Dendritic cell treated with granulocyte-macrophage colony-stimulating factor and Interleukin-4, amounts not matched to agents 40 ng/mL and 50 ng/mL, for 4 days (primary cell): ENCODE measurements around the gene DNMBP.
A peak's percentile ranks its signal among the peaks of the same experiment; 100 is the strongest.
"Not testable (repeated sequence)": the region's sequence is repeated elsewhere in the genome, so short reads cannot be mapped to it uniquely, and the experiment has no call there.

Experiments
- H3K27ac Mint-ChIP-seq: one replicate; pipeline ENCODE4 v1.8.0; 2022; ENCODE audit warnings: mild to moderate bottlenecking, mixed read lengths
- H3K27me3 Mint-ChIP-seq: one replicate; pipeline ENCODE4 v1.8.0; 2022; ENCODE audit warnings: mild to moderate bottlenecking, mixed read lengths
- H3K36me3 Mint-ChIP-seq: one replicate; pipeline ENCODE4 v1.8.0; 2022; ENCODE audit warnings: low read depth, mixed read lengths
- H3K4me1 Mint-ChIP-seq: one replicate; pipeline ENCODE4 v1.8.0; 2022; ENCODE audit warnings: low read depth, mixed read lengths
- H3K4me3 Mint-ChIP-seq: one replicate; pipeline ENCODE4 v1.8.0; 2022; ENCODE audit warnings: mild to moderate bottlenecking, moderate library complexity, mixed read lengths
- H3K9me3 Mint-ChIP-seq: one replicate; pipeline ENCODE4 v1.8.0; 2022; ENCODE audit warnings: mixed read lengths
- intact Hi-C: fragments of 100-400 bp; cut with micrococcal nuclease; formaldehyde crosslinking; loops from one replicate; pipeline ENCODE4 v1.15.0; 2022

Gene DNMBP

DNA sequence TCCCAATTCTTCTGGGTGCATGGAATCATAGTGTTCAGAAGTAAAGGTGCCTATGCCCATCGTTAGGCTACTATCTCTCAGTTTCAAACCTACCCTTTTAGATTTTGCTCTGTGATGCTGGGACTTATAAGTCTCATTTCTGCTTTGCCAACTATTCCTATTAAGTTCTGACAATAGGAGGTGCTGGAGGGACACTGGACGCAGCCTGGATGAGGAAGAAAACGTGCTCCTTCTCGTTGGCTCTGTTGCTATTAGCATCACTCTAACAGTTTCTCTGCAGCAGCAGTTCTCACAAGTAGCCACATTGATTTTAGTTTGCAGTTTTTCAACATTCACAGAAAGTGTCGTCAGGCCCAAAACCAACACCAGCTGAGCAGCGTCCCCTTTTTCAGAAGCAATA is 154.9 kb downstream of the DNMBP start:
- Mint-ChIP-seq H3K27ac (no peak overlapping the region), H3K4me1 (no peaks in the 10 kb centered on the region), H3K27me3 (no peaks in the 10 kb centered on the region), H3K4me3 (no peak overlapping the region), H3K36me3 (no peaks in the 10 kb centered on the region), H3K9me3 (no peaks in the 10 kb centered on the region)
- intact Hi-C loops: no loop called here

DNA sequence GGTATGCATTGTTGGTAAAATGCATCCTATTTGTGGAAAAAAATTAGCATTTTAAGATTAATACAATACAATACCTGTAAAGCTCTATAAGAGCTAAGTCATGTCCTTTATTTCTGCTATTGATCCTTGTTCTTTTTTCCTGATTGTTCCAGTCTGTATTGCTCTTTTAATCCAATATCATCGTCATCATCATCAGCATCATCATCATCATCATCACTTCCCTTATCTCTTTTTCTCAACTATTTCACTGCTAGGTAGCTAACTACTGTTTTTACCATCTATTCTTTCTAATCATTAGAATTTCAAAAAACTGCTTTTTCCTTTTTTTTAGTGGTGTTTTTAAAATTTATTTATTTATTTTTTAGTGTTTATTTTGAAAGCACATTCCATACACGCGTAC is 156.1 kb downstream of the DNMBP start:
- no peaks in the 10 kb centered on the region for H3K36me3 Mint-ChIP-seq
- H3K9me3 Mint-ChIP-seq: no peaks in the 10 kb centered on the region
- no peaks in the 10 kb centered on the region for H3K4me1 Mint-ChIP-seq
- no peaks in the 10 kb centered on the region for H3K27me3 Mint-ChIP-seq
- H3K4me3 Mint-ChIP-seq: no peak overlapping the region
- intact Hi-C loops: no loop called here
- no peak overlapping the region for H3K27ac Mint-ChIP-seq

DNA sequence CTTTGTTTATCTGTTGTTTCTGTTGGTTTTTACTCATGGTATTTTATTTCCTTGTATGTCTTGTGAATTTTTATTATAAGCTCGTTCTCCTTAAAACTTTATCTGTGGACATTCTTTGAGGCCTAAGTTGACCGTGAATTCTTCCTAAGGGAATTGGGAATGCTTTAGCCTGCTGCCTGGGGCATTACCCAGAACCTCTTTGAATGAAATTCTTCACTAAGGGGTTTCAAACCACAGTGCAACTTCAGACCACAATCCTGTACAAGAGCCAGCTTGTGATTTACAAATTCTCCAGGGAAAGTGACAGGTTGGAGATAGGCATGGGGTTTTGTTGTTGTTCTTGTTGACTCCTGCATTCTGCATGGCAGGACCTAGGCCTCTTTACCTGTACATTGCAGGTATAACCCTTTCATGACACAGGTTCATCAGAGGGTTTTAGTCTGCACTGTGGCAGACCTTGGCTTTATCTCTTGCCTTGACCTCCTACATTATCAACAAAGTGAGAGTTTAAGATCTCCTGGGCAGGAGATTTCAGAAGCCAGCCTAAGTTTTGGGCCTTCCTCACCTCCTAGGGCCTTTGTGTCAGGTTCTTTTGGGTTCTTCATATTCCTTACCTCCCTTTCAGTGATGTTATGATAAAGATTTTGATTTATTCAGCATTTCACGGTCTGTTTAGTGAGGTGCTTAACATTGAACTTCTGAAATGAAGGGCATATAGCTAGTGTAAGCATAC is 157.1 kb downstream of the DNMBP start:
- H3K9me3 Mint-ChIP-seq: no peaks in the 10 kb centered on the region
- H3K4me1 Mint-ChIP-seq: no peaks in the 10 kb centered on the region
- no peak overlapping the region for H3K27ac Mint-ChIP-seq
- intact Hi-C loops: no loop called here
- no peaks in the 10 kb centered on the region for H3K36me3 Mint-ChIP-seq
- no peak overlapping the region for H3K4me3 Mint-ChIP-seq
- H3K27me3 Mint-ChIP-seq: no peaks in the 10 kb centered on the region

- Mint-ChIP-seq H3K4me1 (no peaks in the 10 kb centered on the region), H3K27me3 (peaks cover 3% of the 10 kb centered on the region), H3K9me3 (no peaks in the 10 kb centered on the region), H3K36me3 (no peaks in the 10 kb centered on the region), H3K4me3 (no peak overlapping the region), H3K27ac (no peak overlapping the region)
- intact Hi-C loops: no loop called here
Observed at GRCh38 chr10:99851825-99852224, 157.9 kb downstream of the DNMBP start.

GRCh38 chr10:99850767-99851340 is 158.9 kb downstream of the DNMBP start:
- intact Hi-C loops: no loop called here
- H3K36me3 Mint-ChIP-seq: no peaks in the 10 kb centered on the region

GRCh38 chr10:99850021-99850766 is 159.6 kb downstream of the DNMBP start:
- peaks cover 9% of the 10 kb centered on the region for H3K4me1 Mint-ChIP-seq
- intact Hi-C loops: no loop called here
- H3K27me3 Mint-ChIP-seq: peaks cover 4% of the 10 kb centered on the region
- no peak overlapping the region for H3K27ac Mint-ChIP-seq
- no peaks in the 10 kb centered on the region for H3K9me3 Mint-ChIP-seq
- H3K36me3 Mint-ChIP-seq: no peaks in the 10 kb centered on the region
- H3K4me3 Mint-ChIP-seq: no peak overlapping the region

More at GRCh38 chr10:99850767-99851340, 158.9 kb downstream of the DNMBP start:
- H3K27me3 Mint-ChIP-seq: peaks cover 4% of the 10 kb centered on the region
- H3K4me1 Mint-ChIP-seq: peaks cover 5% of the 10 kb centered on the region
- H3K4me3 Mint-ChIP-seq: no peak overlapping the region
- H3K27ac Mint-ChIP-seq: no peak overlapping the region
- H3K9me3 Mint-ChIP-seq: no peaks in the 10 kb centered on the region

GRCh38 chr10:99849536-99849935 is 160.2 kb downstream of the DNMBP start:
- H3K4me3 Mint-ChIP-seq: no peak overlapping the region
- no peaks in the 10 kb centered on the region for H3K36me3 Mint-ChIP-seq
- no peaks in the 10 kb centered on the region for H3K9me3 Mint-ChIP-seq

GRCh38 chr10:99849057-99849456 is 160.7 kb downstream of the DNMBP start:
- Mint-ChIP-seq H3K27me3 (peaks cover 4% of the 10 kb centered on the region), H3K9me3 (no peaks in the 10 kb centered on the region), H3K36me3 (no peaks in the 10 kb centered on the region), H3K4me1 (peaks cover 16% of the 10 kb centered on the region), H3K4me3 (no peak overlapping the region), H3K27ac (no peak overlapping the region)
- intact Hi-C loops: loop anchor here (5.0 kb wide), 1 partner anchor 118 kb away; no protein-coding TSS in a partner anchor

More at GRCh38 chr10:99849536-99849935, 160.2 kb downstream of the DNMBP start:
- Mint-ChIP-seq H3K27me3 (peaks cover 4% of the 10 kb centered on the region), H3K27ac (no peak overlapping the region), H3K4me1 (peaks cover 11% of the 10 kb centered on the region)
- intact Hi-C loops: loop anchor here (5.0 kb wide), 1 partner anchor 118 kb away; no protein-coding TSS in a partner anchor

GRCh38 chr10:99845837-99846382 is 163.8 kb downstream of the DNMBP start:
- Mint-ChIP-seq H3K9me3 (no peaks in the 10 kb centered on the region), H3K36me3 (no peaks in the 10 kb centered on the region), H3K4me3 (peak overlapping the region; percentile 37), H3K4me1 (peaks cover 32% of the 10 kb centered on the region), H3K27me3 (peaks cover 4% of the 10 kb centered on the region), H3K27ac (no peak overlapping the region)
- intact Hi-C loops: loop anchor here (1.0 to 5.0 kb wide), 2 partner anchors 121 to 200 kb away; no protein-coding TSS in a partner anchor

DNA sequence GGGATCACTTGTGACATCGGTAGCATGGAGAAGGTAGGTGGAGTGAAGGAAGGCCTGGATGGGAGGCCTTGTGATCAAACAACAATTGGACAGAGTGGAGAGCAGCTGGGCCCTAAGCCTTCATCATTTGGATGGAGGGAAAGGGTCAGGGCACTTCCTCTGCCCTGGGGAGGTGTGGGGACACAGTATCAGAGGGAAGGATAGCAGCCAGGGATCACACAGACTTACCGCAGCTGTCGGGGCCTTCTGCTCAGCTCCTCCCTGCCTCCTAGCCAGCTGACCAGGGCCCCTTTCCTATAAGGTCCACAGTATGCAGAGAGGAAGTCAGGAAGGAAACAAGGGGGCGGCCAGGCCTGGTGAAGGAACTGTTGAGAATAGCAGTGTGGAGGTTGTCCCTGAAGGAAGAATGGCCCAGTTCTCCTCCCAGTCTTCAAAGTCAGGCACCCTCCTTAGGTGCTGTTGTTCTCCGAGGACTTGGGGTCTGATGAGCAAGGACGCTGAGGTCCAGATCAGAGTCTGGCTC is 165.3 kb downstream of the DNMBP start:
- peaks cover 34% of the 10 kb centered on the region for H3K4me1 Mint-ChIP-seq
- no peak overlapping the region for H3K4me3 Mint-ChIP-seq
- H3K9me3 Mint-ChIP-seq: no peaks in the 10 kb centered on the region
- peaks cover 4% of the 10 kb centered on the region for H3K27me3 Mint-ChIP-seq
- intact Hi-C loops: no loop called here
- H3K36me3 Mint-ChIP-seq: no peaks in the 10 kb centered on the region
- H3K27ac Mint-ChIP-seq: peak overlapping the region; percentile 30

DNA sequence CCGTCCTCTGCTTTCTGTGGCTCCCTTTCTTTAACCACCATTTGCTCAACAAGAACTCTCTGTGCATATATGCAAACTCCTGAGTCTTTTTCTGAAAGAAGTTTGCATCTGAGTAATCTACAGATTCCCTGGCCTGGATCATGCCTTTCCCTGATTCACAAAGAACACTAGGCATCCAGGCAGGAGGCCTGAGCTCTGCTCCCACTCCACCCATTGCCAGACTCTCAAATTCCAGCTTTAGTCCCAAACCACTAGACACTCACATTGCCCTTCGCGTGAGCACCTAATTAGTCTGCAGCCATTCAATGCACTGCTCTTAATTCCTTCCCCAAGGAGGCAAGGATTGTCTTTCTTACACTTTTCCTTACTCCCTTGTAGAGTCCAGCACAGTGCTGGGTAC is 166.4 kb downstream of the DNMBP start:
- Mint-ChIP-seq H3K27ac (peak overlapping the region; percentile 9), H3K36me3 (no peaks in the 10 kb centered on the region), H3K4me3 (no peak overlapping the region), H3K4me1 (peaks cover 34% of the 10 kb centered on the region), H3K27me3 (peaks cover 4% of the 10 kb centered on the region), H3K9me3 (no peaks in the 10 kb centered on the region)
- intact Hi-C loops: no loop called here

DNA sequence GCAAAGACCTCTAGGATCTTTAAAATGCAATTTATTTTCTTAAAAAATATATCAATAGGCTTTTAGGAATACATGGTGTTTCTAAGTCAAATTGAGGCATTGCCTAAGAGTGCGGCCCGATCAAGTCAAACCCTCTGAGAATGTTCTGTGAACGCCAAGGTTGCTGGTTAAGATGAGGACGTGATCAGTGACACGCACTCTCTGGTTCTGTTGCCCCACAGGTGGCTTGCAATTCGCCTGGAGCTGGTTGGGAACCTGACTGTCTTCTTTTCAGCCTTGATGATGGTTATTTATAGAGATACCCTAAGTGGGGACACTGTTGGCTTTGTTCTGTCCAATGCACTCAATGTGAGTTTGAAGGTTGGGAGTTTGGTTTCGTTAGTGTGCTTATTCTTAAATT is 168.0 kb downstream of the DNMBP start:
- peaks cover under 1% of the 10 kb centered on the region for H3K27me3 Mint-ChIP-seq
- H3K4me1 Mint-ChIP-seq: peaks cover 34% of the 10 kb centered on the region
- no peaks in the 10 kb centered on the region for H3K9me3 Mint-ChIP-seq
- no peak overlapping the region for H3K27ac Mint-ChIP-seq
- no peaks in the 10 kb centered on the region for H3K36me3 Mint-ChIP-seq
- intact Hi-C loops: no loop called here
- H3K4me3 Mint-ChIP-seq: no peak overlapping the region

- intact Hi-C loops, H3K4me3 Mint-ChIP-seq, H3K36me3 Mint-ChIP-seq, H3K27me3 Mint-ChIP-seq, H3K9me3 Mint-ChIP-seq: not testable (repeated sequence)
- Mint-ChIP-seq H3K27ac (peak overlapping the region; percentile 6), H3K4me1 (peaks cover 29% of the 10 kb centered on the region)
Observed at GRCh38 chr10:99840859-99841258, 168.9 kb downstream of the DNMBP start.

GRCh38 chr10:99836711-99837110 is 173.0 kb downstream of the DNMBP start:
- intact Hi-C loops: no loop called here
- peaks cover 12% of the 10 kb centered on the region for H3K4me1 Mint-ChIP-seq
- no peaks in the 10 kb centered on the region for H3K27me3 Mint-ChIP-seq
- H3K27ac Mint-ChIP-seq: no peak overlapping the region
- no peak overlapping the region for H3K4me3 Mint-ChIP-seq
- H3K9me3 Mint-ChIP-seq: no peaks in the 10 kb centered on the region
- no peaks in the 10 kb centered on the region for H3K36me3 Mint-ChIP-seq
